GM18498 (cell line): ENCODE results near the gene SAMD9.
"Not testable (repeated sequence)": the region's sequence is repeated elsewhere in the genome, so short reads cannot be mapped to it uniquely, and the experiment has no call there.

ENCODE experiments used
- ATAC-seq: cut with Tn5 transposase; IDR thresholded peaks from one replicate; pipeline ENCODE4 v1.9.1; 2021; ENCODE audit warnings: mild to moderate bottlenecking, moderate library complexity; ENCODE audit not compliant: unreplicated experiment

Gene SAMD9

GRCh38 chr7:93117852-93118530 lies at the start of gene SAMD9:
SAMD9 (minus strand) TSS chr7:93117979; CDS start chr7:93106097, 11,882 bp downstream.
- ATAC-seq: peak; percentile 99

GRCh38 chr7:93165447-93165846 lies 47.7 kb upstream of the SAMD9 start:
- ATAC-seq: peak; percentile 98

GRCh38 chr7:93164766-93165165 lies 47.0 kb upstream of the SAMD9 start:
- ATAC-seq: no peak

GRCh38 chr7:93161181-93161762 lies 43.5 kb upstream of the SAMD9 start:
- ATAC-seq: no peak

GRCh38 chr7:93160410-93160809 lies 42.6 kb upstream of the SAMD9 start:
- no peak for ATAC-seq

GRCh38 chr7:93159490-93159889 lies 41.7 kb upstream of the SAMD9 start:
- ATAC-seq: no peak

GRCh38 chr7:93156884-93157283 lies 39.1 kb upstream of the SAMD9 start:
- no peak for ATAC-seq

- no peak for ATAC-seq
These were observed 32.5 kb upstream of the SAMD9 start for GRCh38 chr7:93150200-93150835.

- no peak for ATAC-seq
These were observed 30.9 kb upstream of the SAMD9 start for GRCh38 chr7:93148727-93149126.

- peak; percentile 62 for ATAC-seq
These were observed 30.4 kb upstream of the SAMD9 start, which contains the start of gene SAMD9L for GRCh38 chr7:93148144-93148543. SAMD9L (minus strand) TSS chr7:93148385; CDS start chr7:93135971, 12,414 bp downstream.

- peak; percentile 88 for ATAC-seq
These were observed 29.6 kb upstream of the SAMD9 start for GRCh38 chr7:93147363-93147762.

- ATAC-seq: peak; percentile 35
These were observed 28.8 kb upstream of the SAMD9 start for GRCh38 chr7:93146472-93147141.

- no peak for ATAC-seq
These were observed 28.3 kb upstream of the SAMD9 start for GRCh38 chr7:93146036-93146435.

GRCh38 chr7:93145354-93145753 lies 27.6 kb upstream of the SAMD9 start:
- ATAC-seq: no peak

- ATAC-seq: no peak
These were observed 24.3 kb upstream of the SAMD9 start for GRCh38 chr7:93142127-93142526.

- ATAC-seq: no peak
These were observed 22.9 kb upstream of the SAMD9 start for GRCh38 chr7:93140582-93141191.

- no peak for ATAC-seq
These were observed 20.8 kb upstream of the SAMD9 start for GRCh38 chr7:93138576-93138975.

GRCh38 chr7:93133005-93133404 lies 15.2 kb upstream of the SAMD9 start:
- no peak for ATAC-seq

- ATAC-seq: no peak
These were observed 14.4 kb upstream of the SAMD9 start for GRCh38 chr7:93132216-93132615.

GRCh38 chr7:93126954-93127353 lies 9.2 kb upstream of the SAMD9 start:
- not testable (repeated sequence) for ATAC-seq

- not testable (repeated sequence) for ATAC-seq
These were observed 5.8 kb upstream of the SAMD9 start for GRCh38 chr7:93123532-93123931.
